DMS53 treated with DMSO at 0.1 percent for 48 hours (cell line): Measurements from ENCODE around the gene DBH.
A peak's percentile ranks its signal among the peaks of the same experiment; 100 is the strongest.
"Not testable (repeated sequence)": the region's sequence is repeated elsewhere in the genome, so short reads cannot be mapped to it uniquely, and the experiment has no call there.

Experiments
- DNase-seq: peaks from one replicate; lab custom pipeline; 2025; ENCODE audit not compliant: unreplicated experiment; lab: John Stamatoyannopoulos, UW

Gene DBH

GRCh38 chr9:133621725-133622267, 14.4 kb upstream of the DBH start:
- no peak for DNase-seq

- DNase-seq, result no peak
Measured at GRCh38 chr9:133622555-133622954, 13.6 kb upstream of the DBH start.

- not testable (repeated sequence) for DNase-seq
Measured at GRCh38 chr9:133626008-133626407, 10.2 kb upstream of the DBH start.

GRCh38 chr9:133627341-133627740, 8.8 kb upstream of the DBH start:
- no peak for DNase-seq

GRCh38 chr9:133628766-133629165, 7.4 kb upstream of the DBH start:
- no peak for DNase-seq

- no peak for DNase-seq
Measured at GRCh38 chr9:133629221-133630110, 6.7 kb upstream of the DBH start.

- no peak for DNase-seq
Measured at GRCh38 chr9:133631111-133631510, 5.1 kb upstream of the DBH start.

GRCh38 chr9:133632806-133633680, 3.1 kb upstream of the DBH start:
- DNase-seq, result no peak

- DNase-seq, result no peak
Measured at GRCh38 chr9:133633681-133634080, 2.5 kb upstream of the DBH start.

- peak; percentile 43 for DNase-seq
Measured at GRCh38 chr9:133634081-133634691, 2.0 kb upstream of the DBH start.

GRCh38 chr9:133635098-133635497, 1.1 kb upstream of the DBH start:
- DNase-seq, result no peak

- no peak for DNase-seq
Measured at GRCh38 chr9:133636902-133637301, 739 bp downstream of the DBH start.

GRCh38 chr9:133637451-133638055, 1.4 kb downstream of the DBH start:
- DNase-seq, result no peak

GRCh38 chr9:133638076-133638475, 1.9 kb downstream of the DBH start:
- no peak for DNase-seq

- no peak for DNase-seq
Measured at GRCh38 chr9:133638711-133639110, 2.5 kb downstream of the DBH start.

- DNase-seq, result no peak
Measured at GRCh38 chr9:133639613-133640012, 3.5 kb downstream of the DBH start.

GRCh38 chr9:133640160-133640559, 4.0 kb downstream of the DBH start:
- no peak for DNase-seq

GRCh38 chr9:133640580-133641395, 4.6 kb downstream of the DBH start:
- DNase-seq, result no peak

GRCh38 chr9:133641396-133641655, 5.2 kb downstream of the DBH start:
- no peak for DNase-seq

GRCh38 chr9:133641861-133642595, 5.9 kb downstream of the DBH start:
- no peak for DNase-seq
